Vagina (tissue), 2 donors: ENCODE results near the gene TUBA4B. TPM values are rescaled to one million over a fixed set of nuclear protein-coding genes. Genes with fewer than 3 reads are reported as not detected.
"Not testable (repeated sequence)": the region's sequence is repeated elsewhere in the genome, so short reads cannot be mapped to it uniquely, and the experiment has no call there.

ENCODE experiments used
- DNase-seq, 2 donors: peaks; one replicate each; pipeline ENCODE4 v3.0.0-alpha.2; 2017; ENCODE audit errors: extremely low spot score in 2 of 2
- H3K27ac ChIP-seq: fragments of 200-600 bp; sonication (generic); one replicate; pipeline ENCODE4 v1.5.1; 2019
- H3K27me3 ChIP-seq: fragments of 200-600 bp; sonication (generic); one replicate; pipeline ENCODE4 v1.5.1; 2019
- H3K36me3 ChIP-seq, 2 donors: fragments of 200-600 bp; sonication (generic); one replicate each; pipeline ENCODE4 v1.5.1; 2017 to 2019
- H3K4me1 ChIP-seq: fragments of 200-600 bp; sonication (generic); one replicate; pipeline ENCODE4 v1.5.1; 2019
- H3K4me3 ChIP-seq, 2 donors: fragments of 200-600 bp; sonication (generic); 1 replicate in 1 of 2; 2 replicates in 1 of 2; pipeline ENCODE4 v1.5.1; 2016 to 2019
- H3K9me3 ChIP-seq: fragments of 200-600 bp; sonication (generic); one replicate; pipeline ENCODE4 v1.5.1; 2019
- POLR2A ChIP-seq, 2 donors: fragments of 450-650 bp; IDR thresholded peaks; one replicate each; pipeline ENCODE4 v1.6.1; 2017; ENCODE audit warnings: antibody characterized with exemption in 2 of 2, mild to moderate bottlenecking in 2 of 2, moderate library complexity in 2 of 2
- POLR2AphosphoS5 ChIP-seq, 2 donors: sonication (generic); formaldehyde crosslinking; IDR thresholded peaks; one replicate each; pipeline ENCODE4 v1.9.0; 2017; ENCODE audit warnings: antibody characterized with exemption in 2 of 2, mild to moderate bottlenecking in 2 of 2, low read depth in 1 of 2; ENCODE audit not compliant: insufficient read depth in 1 of 2
- intact Hi-C: fragments of 100-400 bp; cut with DNase I; formaldehyde crosslinking; loops from one replicate; pipeline ENCODE4 v1.15.1; 2023
- total RNA-seq: library from RNA; depleted of rRNA; stranded (reverse); fragments of >200 nt; gene quantifications from one replicate; pipeline ENCODE4 v1.2.3, GENCODE V29; 2016
- TF ChIP-seq, protein P1 (sequence below), 3 experiments: fragments of 450-650 bp in 2 of 3; fragments of 200-600 bp in 1 of 3; sonication (generic) in 1 of 3; IDR thresholded peaks; one replicate each; pipeline ENCODE4 v1.5.1; 2017 to 2019; ENCODE audit warnings: antibody characterized with exemption in 3 of 3, mild to moderate bottlenecking in 2 of 3, moderate library complexity in 2 of 3

The TUBA4B gene
- total RNA-seq, 1 donor from 2014 or later, result not detected

DNA sequence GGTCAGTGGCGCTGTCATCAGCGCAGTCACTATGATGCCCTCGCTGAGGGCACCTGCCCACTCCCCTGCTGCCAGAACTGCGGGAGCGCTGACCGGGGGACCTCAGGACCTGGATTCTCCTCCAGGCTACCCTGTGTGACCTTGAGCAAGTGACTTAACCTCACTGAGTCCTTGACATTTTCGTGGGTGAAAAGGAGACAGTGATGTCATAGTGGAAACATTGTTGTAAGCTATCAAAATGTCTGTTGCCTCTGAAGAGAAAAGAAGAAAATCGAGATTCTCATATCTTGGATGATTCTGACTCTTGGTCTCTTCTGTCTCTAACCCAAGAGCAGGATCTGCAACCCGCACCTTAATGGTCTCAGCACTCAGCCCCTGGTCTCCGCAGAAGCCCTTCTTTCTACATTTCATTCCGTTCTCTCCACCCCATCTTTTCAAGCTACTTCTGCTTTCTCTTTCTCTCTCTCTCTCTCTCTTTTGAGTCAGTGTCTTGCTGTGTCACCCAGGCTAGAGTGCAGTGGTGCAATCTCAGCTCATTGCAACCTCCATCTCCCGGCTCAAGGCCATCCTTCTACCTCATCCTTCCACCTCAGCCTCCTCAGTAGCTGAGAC is 1.7 kb downstream of the TUBA4B start:
- H3K27ac ChIP-seq, result peak overlapping the region; percentile 75
- H3K4me1 ChIP-seq, result peaks cover 50% of the 10 kb centered on the region
- H3K36me3 ChIP-seq, result peaks cover 0 to 14% of the 10 kb centered on the region in 2 donors
- DNase-seq, result no peak
- no peaks in the 10 kb centered on the region for H3K27me3 ChIP-seq
- intact Hi-C loops, result no loop called here
- no peaks in the 10 kb centered on the region for H3K9me3 ChIP-seq
- H3K4me3 ChIP-seq, result peak overlapping the region; percentile 69 to 82
- TF ChIP-seq POLR2AphosphoS5 (IDR thresholded peaks at IDR 0.05; ENCODE audit: insufficient read depth in 1 of 2, low read depth in 1 of 2) (no peak), POLR2A (IDR thresholded peaks at IDR 0.05) (no peak)
- TF ChIP-seq, protein P1, sequence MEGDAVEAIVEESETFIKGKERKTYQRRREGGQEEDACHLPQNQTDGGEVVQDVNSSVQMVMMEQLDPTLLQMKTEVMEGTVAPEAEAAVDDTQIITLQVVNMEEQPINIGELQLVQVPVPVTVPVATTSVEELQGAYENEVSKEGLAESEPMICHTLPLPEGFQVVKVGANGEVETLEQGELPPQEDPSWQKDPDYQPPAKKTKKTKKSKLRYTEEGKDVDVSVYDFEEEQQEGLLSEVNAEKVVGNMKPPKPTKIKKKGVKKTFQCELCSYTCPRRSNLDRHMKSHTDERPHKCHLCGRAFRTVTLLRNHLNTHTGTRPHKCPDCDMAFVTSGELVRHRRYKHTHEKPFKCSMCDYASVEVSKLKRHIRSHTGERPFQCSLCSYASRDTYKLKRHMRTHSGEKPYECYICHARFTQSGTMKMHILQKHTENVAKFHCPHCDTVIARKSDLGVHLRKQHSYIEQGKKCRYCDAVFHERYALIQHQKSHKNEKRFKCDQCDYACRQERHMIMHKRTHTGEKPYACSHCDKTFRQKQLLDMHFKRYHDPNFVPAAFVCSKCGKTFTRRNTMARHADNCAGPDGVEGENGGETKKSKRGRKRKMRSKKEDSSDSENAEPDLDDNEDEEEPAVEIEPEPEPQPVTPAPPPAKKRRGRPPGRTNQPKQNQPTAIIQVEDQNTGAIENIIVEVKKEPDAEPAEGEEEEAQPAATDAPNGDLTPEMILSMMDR (IDR thresholded peaks at IDR 0.05), result no peak

DNA sequence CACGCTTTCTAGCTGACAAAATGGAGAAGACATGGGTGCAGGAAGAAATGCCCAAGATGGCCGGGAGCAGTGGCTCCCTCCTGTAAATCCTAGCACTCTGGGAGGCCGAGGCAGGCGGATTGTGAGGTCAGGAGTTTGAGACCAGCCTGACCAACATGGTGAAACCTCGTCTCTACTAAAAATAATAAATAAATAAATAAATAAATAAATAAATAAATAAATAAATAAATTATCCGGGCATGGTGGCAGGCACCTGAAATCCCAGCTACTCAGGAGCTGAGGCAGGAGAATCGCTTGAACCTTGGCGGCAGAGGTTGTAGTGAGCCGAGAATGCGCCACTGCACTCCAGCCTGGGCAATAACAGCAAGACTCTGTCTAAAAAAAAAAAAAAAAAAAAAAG is 5.9 kb downstream of the TUBA4B start:
- peaks cover 11% of the 10 kb centered on the region for H3K4me1 ChIP-seq
- DNase-seq, H3K4me3 ChIP-seq, H3K27me3 ChIP-seq, H3K36me3 ChIP-seq, intact Hi-C loops, H3K9me3 ChIP-seq, H3K27ac ChIP-seq: not testable (repeated sequence)

DNA sequence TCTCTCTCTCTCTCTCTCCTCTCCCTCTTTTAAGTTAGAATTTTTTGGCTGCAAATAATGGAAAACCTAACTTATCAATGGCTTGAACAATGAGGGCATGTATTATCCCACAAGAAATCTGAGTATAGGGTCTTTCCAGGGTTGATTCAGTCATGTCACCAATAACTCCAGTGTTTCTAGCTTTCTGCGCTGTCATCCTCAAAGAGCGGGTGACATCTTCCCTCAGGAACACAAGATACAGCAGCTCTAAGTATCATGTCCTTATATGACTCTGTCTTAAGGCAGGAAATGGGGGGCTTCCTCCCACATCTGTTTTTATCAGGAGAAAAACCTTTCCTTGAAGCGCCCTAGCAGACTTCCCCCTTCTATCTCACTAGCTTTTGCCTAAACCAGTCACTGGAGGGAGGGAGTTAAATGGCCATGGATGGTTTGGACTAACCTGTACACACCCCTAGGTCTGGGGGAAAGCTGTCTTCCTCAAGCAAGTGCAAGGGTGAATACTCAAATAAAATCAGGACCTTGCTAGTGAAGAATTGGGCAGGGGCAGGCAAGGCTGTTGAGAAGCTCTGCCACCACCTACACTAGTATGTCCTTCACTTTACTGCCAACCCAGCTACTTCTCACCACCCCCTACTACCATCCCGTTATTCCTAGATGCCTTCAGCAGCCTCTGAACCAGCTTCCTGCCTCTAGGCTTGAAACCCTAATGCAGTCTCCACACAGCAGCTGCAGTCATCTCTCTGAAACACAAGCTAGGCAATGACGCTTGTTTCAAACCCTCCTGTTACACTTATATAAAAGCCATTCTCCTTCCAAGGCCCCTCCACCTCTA is 8.2 kb downstream of the TUBA4B start:
- Histone ChIP-seq H3K36me3 (no peaks in the 10 kb centered on the region), H3K9me3 (no peaks in the 10 kb centered on the region), H3K4me3 (no peak overlapping the region), H3K27me3 (no peaks in the 10 kb centered on the region), H3K27ac (no peak overlapping the region), H3K4me1 (no peaks in the 10 kb centered on the region)
- no peak for DNase-seq
- TF ChIP-seq, protein P1 (IDR thresholded peaks at IDR 0.05), result no peak
- TF ChIP-seq POLR2A (IDR thresholded peaks at IDR 0.05) (no peak), POLR2AphosphoS5 (IDR thresholded peaks at IDR 0.05; ENCODE audit: insufficient read depth in 1 of 2, low read depth in 1 of 2) (no peak)
- intact Hi-C loops, result no loop called here

DNA sequence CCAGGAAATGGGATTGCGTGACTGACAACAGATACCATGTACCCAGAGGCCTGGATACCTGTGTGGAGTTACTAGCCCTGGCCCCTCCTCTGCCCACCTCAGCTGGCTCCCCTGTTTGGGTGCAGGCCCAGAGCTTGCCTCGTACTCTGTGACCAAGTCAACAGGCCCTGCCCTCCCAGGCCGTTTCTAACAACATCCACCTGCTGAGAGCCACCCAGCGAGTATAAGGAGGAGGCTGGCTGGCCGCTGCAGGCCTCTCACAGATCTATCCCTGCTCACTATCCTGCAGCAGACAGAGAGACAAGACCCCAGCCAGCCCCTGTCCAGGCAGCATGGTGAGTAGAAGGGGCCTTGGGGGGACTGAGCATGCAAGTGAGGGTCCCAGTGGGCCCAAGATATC is 13.2 kb downstream of the TUBA4B start:
- no peaks in the 10 kb centered on the region for H3K9me3 ChIP-seq
- intact Hi-C loops, result no loop called here
- H3K27ac ChIP-seq, result no peak overlapping the region
- H3K36me3 ChIP-seq, result no peaks in the 10 kb centered on the region
- no peak overlapping the region for H3K4me3 ChIP-seq
- H3K27me3 ChIP-seq, result no peaks in the 10 kb centered on the region
- TF ChIP-seq POLR2A (IDR thresholded peaks at IDR 0.05) (no peak), POLR2AphosphoS5 (IDR thresholded peaks at IDR 0.05; ENCODE audit: insufficient read depth in 1 of 2, low read depth in 1 of 2) (no peak)
- TF ChIP-seq, protein P1 (IDR thresholded peaks at IDR 0.05), result no peak
- no peaks in the 10 kb centered on the region for H3K4me1 ChIP-seq
- no peak for DNase-seq

DNA sequence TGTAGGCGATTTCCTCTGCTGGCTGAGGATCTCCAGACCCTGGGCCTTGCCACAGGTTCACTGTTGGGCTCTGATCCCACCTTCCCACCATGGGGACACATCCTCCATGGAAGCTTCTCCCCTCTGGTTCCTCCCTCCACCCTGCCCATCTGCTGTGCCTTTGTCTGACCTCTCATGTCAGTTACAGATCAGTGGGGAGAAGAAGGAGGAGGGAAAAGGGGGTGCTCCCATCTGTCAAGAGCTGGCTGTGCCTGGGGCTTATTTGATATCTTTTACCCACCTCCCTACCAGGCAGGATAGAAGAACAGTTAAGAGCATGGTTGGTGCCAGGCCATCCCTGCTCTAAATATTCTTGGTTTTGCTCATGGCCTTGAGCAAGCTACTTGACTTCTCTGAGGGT is 13.8 kb downstream of the TUBA4B start:
- no peak overlapping the region for H3K4me3 ChIP-seq
- H3K4me1 ChIP-seq, result no peaks in the 10 kb centered on the region
- no peak for DNase-seq
- H3K27me3 ChIP-seq, result no peaks in the 10 kb centered on the region
- no peak overlapping the region for H3K27ac ChIP-seq
- intact Hi-C loops, result no loop called here
- TF ChIP-seq, protein P1 (IDR thresholded peaks at IDR 0.05), result no peak
- TF ChIP-seq POLR2A (IDR thresholded peaks at IDR 0.05), result no peak
- TF ChIP-seq POLR2AphosphoS5 (IDR thresholded peaks at IDR 0.05; ENCODE audit: insufficient read depth in 1 of 2, low read depth in 1 of 2), result no peak
- H3K36me3 ChIP-seq, result no peaks in the 10 kb centered on the region
- no peaks in the 10 kb centered on the region for H3K9me3 ChIP-seq
